Measurements from ENCODE around the gene RPL10. TPM values are rescaled to one million over a fixed set of nuclear protein-coding genes. Genes with fewer than 3 reads are reported as not detected.

Gene RPL10
- total RNA-seq, result 1,254 TPM

GRCh38 chrX:154397888-154398667 is at the start of gene RPL10:
TSS of gene RPL10 (plus strand) at chrX:154398377. CDS start at chrX:154398520, 143 bp downstream.

GRCh38 chrX:154374313-154375155 is 23.6 kb upstream of the RPL10 start, which contains the start of gene FLNA:
TSS of gene FLNA (minus strand) at chrX:154374634. CDS start at chrX:154371245, 3,389 bp downstream.

GRCh38 chrX:154378799-154379568 is 19.2 kb upstream of the RPL10 start, which contains the start of gene EMD:
TSS of gene EMD (plus strand) at chrX:154379295. CDS start at chrX:154379485, 190 bp downstream.

GRCh38 chrX:154409222-154409871 is 11.2 kb downstream of the RPL10 start, which contains the start of gene DNASE1L1:
TSS of gene DNASE1L1 (minus strand) at chrX:154409254. CDS start at chrX:154405568, 3,686 bp downstream.

GRCh38 chrX:154428176-154429171 is 30.3 kb downstream of the RPL10 start, which contains the start of gene ATP6AP1:
TSS of gene ATP6AP1 (plus strand) at chrX:154428677. CDS start at chrX:154428693, 16 bp downstream.

GRCh38 chrX:154436983-154437752 is 39.0 kb downstream of the RPL10 start, which contains the start of gene GDI1:
TSS of gene GDI1 (plus strand) at chrX:154437154. CDS start at chrX:154437255, 101 bp downstream.

GRCh38 chrX:154443992-154444754 is 46.0 kb downstream of the RPL10 start, which contains the start of gene FAM50A:
TSS of gene FAM50A (plus strand) at chrX:154444141. CDS start at chrX:154444236, 95 bp downstream.

Small RNA genes lying within 50 kb of the gene (small RNA-seq; reads per million reads assigned to genes)
- gene MIR6858 (0.10 reads per million), gene SNORA70 (not detected)

Other genes starting within 250 kb of the RPL10 start
- gene OPN1MW, start 215.8 kb upstream of the RPL10 start, total RNA-seq, result not detected
- gene OPN1MW2, start 178.6 kb upstream of the RPL10 start, total RNA-seq, result not detected
- not detected for gene OPN1MW3, start 140.8 kb upstream of the RPL10 start, total RNA-seq
- gene TEX28, start 103.3 kb upstream of the RPL10 start, total RNA-seq, result not detected
- 0.69 TPM for gene TKTL1, start 102.6 kb upstream of the RPL10 start, total RNA-seq
- gene FLNA, start 23.7 kb upstream of the RPL10 start, total RNA-seq, result 93.4 TPM
- 35.8 TPM for gene EMD, start 19.1 kb upstream of the RPL10 start, total RNA-seq
- 10.6 TPM for gene DNASE1L1, start 10.9 kb downstream of the RPL10 start, total RNA-seq
- 12.0 TPM for gene TAFAZZIN, start 13.2 kb downstream of the RPL10 start, total RNA-seq
- gene ATP6AP1, start 30.3 kb downstream of the RPL10 start, total RNA-seq, result 83.0 TPM
- 289 TPM for gene GDI1, start 38.8 kb downstream of the RPL10 start, total RNA-seq
- gene FAM50A, start 45.8 kb downstream of the RPL10 start, total RNA-seq, result 26.1 TPM
- gene PLXNA3, start 59.9 kb downstream of the RPL10 start, total RNA-seq, result 20.5 TPM
- gene LAGE3, start 80.9 kb downstream of the RPL10 start, total RNA-seq, result 16.1 TPM
- gene UBL4A, start 88.2 kb downstream of the RPL10 start, total RNA-seq, result 35.1 TPM
- gene SLC10A3, start 92.3 kb downstream of the RPL10 start, total RNA-seq, result 3.5 TPM
- gene FAM3A, start 117.9 kb downstream of the RPL10 start, total RNA-seq, result 15.0 TPM
- 17.3 TPM for gene G6PD, start 148.5 kb downstream of the RPL10 start, total RNA-seq
- gene IKBKG, start 149.2 kb downstream of the RPL10 start, total RNA-seq, result 6.0 TPM
- not detected for gene CTAG1A, start 186.8 kb downstream of the RPL10 start, total RNA-seq
- gene CTAG1B, start 220.9 kb downstream of the RPL10 start, total RNA-seq, result not detected